Spinal cord (tissue), 10 donors: ENCODE measurements around the gene ADAM19. TPM values are rescaled to one million over a fixed set of nuclear protein-coding genes. Genes with fewer than 3 reads are reported as not detected.
A peak's percentile ranks its signal among the peaks of the same experiment; 100 is the strongest.
"Not testable (repeated sequence)": the region's sequence is repeated elsewhere in the genome, so short reads cannot be mapped to it uniquely, and the experiment has no call there.

Experiments used
- DNase-seq, 6 donors: peaks; one replicate each; pipeline versions ENCODE4 v3.0.0 to v3.0.0-alpha.2; 2013 to 2015; ENCODE audit warnings: low spot score in 6 of 6, low read depth in 4 of 6
- H3K27ac ChIP-seq: one replicate; pipeline ENCODE4 v1.5.1; 2013; ENCODE audit warnings: low read depth, low read length, control low read depth
- H3K27me3 ChIP-seq: one replicate; pipeline ENCODE4 v1.6.1; 2013; ENCODE audit warnings: low read length; ENCODE audit not compliant: control insufficient read depth, insufficient read depth
- H3K36me3 ChIP-seq: one replicate; pipeline ENCODE4 v1.6.1; 2013; ENCODE audit warnings: low read length; ENCODE audit not compliant: control insufficient read depth, insufficient read depth
- H3K4me1 ChIP-seq: one replicate; pipeline ENCODE4 v1.6.1; 2013; ENCODE audit warnings: low read length; ENCODE audit not compliant: control insufficient read depth, insufficient read depth
- H3K4me3 ChIP-seq: one replicate; pipeline ENCODE4 v1.5.1; 2013; ENCODE audit warnings: low read depth, low read length, control low read depth
- H3K9me3 ChIP-seq: one replicate; pipeline ENCODE4 v1.6.1; 2013; ENCODE audit warnings: low read length; ENCODE audit not compliant: control insufficient read depth, insufficient read depth
- WGBS: methylation state at CpG from one replicate; pipeline ENCODE4 v1.1.5; 2013; ENCODE audit warnings: missing lambda C conversion rate; ENCODE audit not compliant: insufficient coverage; 5-methylcytosine and 5-hydroxymethylcytosine counted together
- polyA plus RNA-seq, 2 donors: library from polyadenylated mRNA; unstranded; fragments of 120-200 nt; gene quantifications; one replicate each; pipeline ENCODE4 v1.2.1, GENCODE V29; 2013; ENCODE audit not compliant: insufficient read length in 2 of 2
- total RNA-seq, 2 donors: library from RNA; depleted of rRNA in 1 of 2; stranded (reverse); fragments of 120-200 nt in 1 of 2; fragments of >200 nt in 1 of 2; gene quantifications; one replicate each; pipeline versions ENCODE4 v1.2.3 to v1.2.4, GENCODE V29; 2013 to 2014
- donor health status: healthy.

Gene ADAM19
- total and polyA plus RNA-seq, 4 donors = 11.7 to 16.2 (median 15.8) TPM

DNA sequence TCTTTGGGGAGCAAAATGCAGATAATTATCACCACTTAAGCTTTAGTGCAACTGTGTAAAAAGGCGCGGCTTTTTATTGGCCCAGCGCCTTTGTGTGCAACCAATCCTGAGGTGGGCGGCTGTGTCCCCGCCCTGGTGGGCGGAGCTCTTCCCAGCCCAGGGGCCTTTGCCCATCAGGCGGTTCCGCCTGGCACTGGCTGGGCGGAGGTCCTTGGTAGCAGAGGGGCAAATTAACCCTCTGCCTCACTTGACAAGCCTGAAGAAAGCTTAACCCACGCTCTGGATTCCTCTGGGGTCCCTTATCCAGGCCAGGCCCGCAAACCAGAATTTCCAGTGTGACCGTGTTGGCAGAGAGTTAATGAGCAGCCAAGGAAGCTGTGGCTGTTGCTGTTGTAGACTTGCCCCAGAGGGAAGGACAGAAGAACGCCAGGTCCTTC lies 128.4 kb downstream of the ADAM19 start:
- Histone ChIP-seq H3K9me3 (no peaks in the 10 kb centered on the region), H3K36me3 (no peaks in the 10 kb centered on the region), H3K4me1 (peaks cover 8% of the 10 kb centered on the region), H3K27ac (no peak overlapping the region), H3K4me3 (no peak overlapping the region), H3K27me3 (no peaks in the 10 kb centered on the region)
- no peak for DNase-seq
- 87% methylated on average over 13 of the region's 13 CpGs for WGBS

DNA sequence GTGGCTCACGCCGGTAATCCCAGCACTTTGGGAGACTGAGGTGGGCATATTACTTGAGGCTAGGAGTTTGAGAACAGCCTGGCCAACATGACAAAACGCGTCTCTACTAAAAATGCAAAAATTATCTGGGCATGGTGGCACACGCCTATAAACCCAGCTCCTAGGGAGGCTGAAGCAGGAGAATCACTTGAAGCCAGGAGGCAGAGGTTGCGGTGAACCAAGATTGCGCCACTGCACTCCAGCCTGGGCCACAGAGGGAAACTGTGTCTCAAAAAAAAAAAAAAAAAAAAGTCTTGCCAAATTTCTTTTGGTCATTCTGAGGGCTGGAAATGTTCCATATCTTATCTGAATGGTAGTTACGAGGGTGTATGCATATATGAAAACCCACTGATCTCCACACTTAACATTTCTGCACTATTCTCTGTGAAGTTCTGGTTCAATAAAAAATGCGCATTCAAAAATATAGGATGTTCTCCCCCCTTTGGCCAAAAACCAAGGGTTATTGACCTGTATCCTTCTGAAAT lies 129.1 kb downstream of the ADAM19 start:
- no peaks in the 10 kb centered on the region for H3K9me3 ChIP-seq
- peaks cover 8% of the 10 kb centered on the region for H3K4me1 ChIP-seq
- 95% methylated on average over 5 of the region's 9 CpGs for WGBS
- H3K27ac ChIP-seq = no peak overlapping the region
- H3K4me3 ChIP-seq = no peak overlapping the region
- no peaks in the 10 kb centered on the region for H3K36me3 ChIP-seq
- no peaks in the 10 kb centered on the region for H3K27me3 ChIP-seq
- no peak for DNase-seq

DNA sequence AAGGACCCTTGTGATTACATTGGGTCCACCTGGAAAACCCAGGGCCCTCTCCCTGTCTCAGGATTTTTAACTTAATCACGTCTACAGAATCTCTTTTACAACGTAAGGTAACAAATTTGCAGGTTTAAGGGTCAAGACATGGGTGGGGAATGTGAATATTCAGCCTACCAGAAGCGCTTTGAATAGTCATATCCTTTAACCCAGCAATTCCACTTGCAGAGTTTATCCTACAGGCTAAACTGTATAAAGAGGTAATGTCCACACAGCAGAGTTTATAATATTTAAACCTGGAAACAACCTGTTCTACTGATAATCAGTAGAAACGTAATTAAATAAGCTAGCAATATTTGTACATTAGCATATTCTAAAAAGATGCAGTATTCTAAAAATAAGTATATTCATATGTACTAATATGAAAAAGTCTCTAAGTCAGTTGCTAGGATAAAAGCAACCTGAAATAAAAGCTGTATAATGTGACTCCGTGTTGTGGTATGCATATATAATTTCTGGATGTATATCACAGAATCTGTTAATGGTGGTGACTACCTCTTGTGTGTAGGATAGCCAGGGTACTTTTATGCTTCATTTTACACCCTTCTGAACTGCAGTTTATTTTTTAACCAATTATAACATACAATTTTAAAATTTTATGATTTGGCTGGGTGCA lies 129.7 kb downstream of the ADAM19 start:
- H3K4me3 ChIP-seq = no peak overlapping the region
- DNase-seq = no peak
- no peaks in the 10 kb centered on the region for H3K27me3 ChIP-seq
- no peaks in the 10 kb centered on the region for H3K36me3 ChIP-seq
- H3K27ac ChIP-seq = no peak overlapping the region
- H3K9me3 ChIP-seq = no peaks in the 10 kb centered on the region
- WGBS = no CpG with 5 or more reads among the region's 5 CpGs
- H3K4me1 ChIP-seq = peaks cover 8% of the 10 kb centered on the region

DNA sequence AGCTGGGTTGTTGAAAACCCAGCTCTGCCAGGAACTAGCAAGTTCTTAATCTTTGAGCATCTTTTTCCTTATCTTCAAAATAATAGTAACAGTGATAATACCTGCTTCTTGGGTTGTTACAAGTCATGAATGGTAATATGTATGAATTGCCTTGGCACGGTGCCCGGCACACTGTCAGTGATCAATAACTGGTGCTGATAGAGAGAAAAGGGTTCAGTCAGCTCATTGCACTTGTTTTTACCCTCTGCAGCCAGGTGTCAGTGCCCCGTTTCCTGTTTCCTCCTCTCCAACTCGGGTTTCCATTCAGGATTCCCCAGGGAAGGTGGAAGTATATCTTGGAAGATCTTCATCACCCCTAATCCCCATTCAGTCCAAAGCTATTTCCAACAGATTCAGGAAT lies 131.4 kb downstream of the ADAM19 start:
- peaks cover 6% of the 10 kb centered on the region for H3K4me1 ChIP-seq
- H3K36me3 ChIP-seq = no peaks in the 10 kb centered on the region
- WGBS = no CpG with 5 or more reads among the region's 4 CpGs
- H3K27me3 ChIP-seq = no peaks in the 10 kb centered on the region
- no peak overlapping the region for H3K27ac ChIP-seq
- peak in 1 of 6 donors; percentile 15 for DNase-seq
- no peaks in the 10 kb centered on the region for H3K9me3 ChIP-seq
- no peak overlapping the region for H3K4me3 ChIP-seq

DNA sequence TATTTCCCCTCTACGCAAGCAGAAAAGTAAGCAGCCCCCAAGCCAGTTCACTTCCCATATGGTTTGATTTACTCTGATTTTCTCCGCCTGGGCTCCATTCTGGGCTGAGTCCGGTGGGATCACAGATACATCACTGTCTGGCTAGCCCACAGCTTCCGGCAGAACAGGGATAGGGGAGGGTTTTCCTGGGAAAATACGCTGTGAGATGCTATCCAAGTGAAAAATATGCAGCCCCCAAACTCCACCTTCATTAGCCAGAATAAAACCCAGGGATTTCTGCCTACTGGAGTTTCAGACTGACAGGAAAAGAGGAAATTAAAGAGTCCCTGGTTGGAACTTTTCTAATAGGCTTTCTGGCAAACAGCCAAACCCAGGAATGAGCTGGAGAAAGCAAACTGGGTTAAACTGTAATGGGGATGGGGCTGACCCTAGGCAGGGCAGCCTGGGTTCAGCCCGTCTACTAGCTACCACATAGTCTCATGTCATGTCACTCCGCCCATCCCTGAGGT lies 132.5 kb downstream of the ADAM19 start:
- H3K36me3 ChIP-seq = no peaks in the 10 kb centered on the region
- H3K4me1 ChIP-seq = peaks cover 6% of the 10 kb centered on the region
- 67% methylated on average over 2 of the region's 7 CpGs for WGBS
- H3K9me3 ChIP-seq = no peaks in the 10 kb centered on the region
- peak in 2 of 6 donors; percentile 54 to 79 for DNase-seq
- H3K27ac ChIP-seq = no peak overlapping the region
- H3K27me3 ChIP-seq = no peaks in the 10 kb centered on the region
- H3K4me3 ChIP-seq = no peak overlapping the region

DNA sequence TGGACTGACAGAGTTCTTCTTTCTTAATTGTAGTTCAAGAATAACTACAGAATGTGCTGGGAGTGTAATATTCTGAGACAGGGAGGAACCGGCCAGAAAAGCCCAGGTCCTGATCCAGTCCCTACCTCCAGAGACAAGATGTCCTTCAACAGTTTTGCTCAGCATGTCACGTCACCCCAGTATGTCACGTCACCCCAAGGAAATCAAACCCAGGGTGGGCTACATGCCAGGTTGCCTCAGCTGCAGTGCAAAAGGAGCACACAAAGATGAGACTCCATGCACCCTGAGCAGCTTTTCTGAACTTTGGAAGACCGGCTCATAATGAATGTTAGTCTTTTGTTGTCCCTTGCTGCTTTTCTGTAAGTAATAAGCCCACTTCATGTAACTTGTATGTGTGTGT lies 141.5 kb downstream of the ADAM19 start:
- H3K4me1 ChIP-seq = no peaks in the 10 kb centered on the region
- no peak overlapping the region for H3K4me3 ChIP-seq
- H3K9me3 ChIP-seq = no peaks in the 10 kb centered on the region
- 96% methylated on average over 2 of the region's 4 CpGs for WGBS
- no peak for DNase-seq
- H3K27me3 ChIP-seq = no peaks in the 10 kb centered on the region
- no peak overlapping the region for H3K27ac ChIP-seq
- H3K36me3 ChIP-seq = no peaks in the 10 kb centered on the region

DNA sequence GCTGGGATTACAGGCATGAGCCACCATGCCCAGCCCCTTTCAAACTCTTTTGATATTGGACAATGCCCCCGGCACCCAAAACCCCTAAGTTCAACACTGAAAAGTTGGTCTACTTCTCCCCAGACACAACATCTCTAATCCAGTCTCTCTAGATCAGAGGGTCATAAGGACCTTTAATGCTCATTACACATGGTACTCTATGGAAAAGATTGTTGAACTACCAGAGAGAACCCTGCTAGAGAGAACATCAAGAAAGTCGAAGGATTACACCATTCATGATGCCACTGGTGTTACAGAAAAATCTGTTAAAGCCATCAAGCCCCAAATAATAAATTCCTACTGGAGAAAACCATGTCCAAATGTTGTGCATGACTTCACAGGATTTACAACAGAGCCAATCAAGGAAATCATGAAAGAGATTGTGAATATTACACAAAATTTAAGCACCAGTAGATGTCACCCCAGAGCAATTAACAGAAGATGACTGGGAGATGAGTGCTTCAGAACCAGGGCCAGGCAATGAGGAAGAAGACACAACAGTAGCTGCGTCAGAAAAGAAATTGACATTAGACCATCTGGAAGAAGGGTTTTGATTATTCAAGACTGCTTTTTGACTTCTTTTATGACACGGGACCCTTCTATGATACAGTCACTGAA lies 143.9 kb downstream of the ADAM19 start:
- H3K27ac ChIP-seq = no peak overlapping the region
- H3K36me3 ChIP-seq = no peaks in the 10 kb centered on the region
- peak in 3 of 6 donors; percentile 48 to 88 (median 84) for DNase-seq
- no peaks in the 10 kb centered on the region for H3K9me3 ChIP-seq
- WGBS = 53% methylated on average over 2 of the region's 4 CpGs
- H3K4me3 ChIP-seq = no peak overlapping the region
- no peaks in the 10 kb centered on the region for H3K27me3 ChIP-seq
- no peaks in the 10 kb centered on the region for H3K4me1 ChIP-seq

DNA sequence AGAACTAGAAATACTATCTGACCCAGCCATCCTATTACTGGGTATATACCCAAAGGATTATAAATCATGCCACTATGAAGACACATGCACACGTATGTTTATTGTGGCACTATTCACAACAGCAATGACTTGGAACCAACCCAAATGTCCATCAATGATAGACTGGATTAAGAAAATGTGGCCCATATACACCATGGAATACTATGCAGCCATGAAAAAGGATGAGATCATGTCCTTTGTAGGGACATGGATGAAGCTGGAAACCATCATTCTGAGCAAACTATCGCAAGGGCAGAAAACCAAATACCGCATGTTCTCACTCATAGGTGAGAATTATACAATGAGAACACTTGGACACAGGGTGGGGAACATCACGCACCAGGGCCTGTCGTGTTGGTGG lies 145.7 kb downstream of the ADAM19 start:
- H3K27ac ChIP-seq, DNase-seq, H3K27me3 ChIP-seq, H3K4me3 ChIP-seq, H3K9me3 ChIP-seq, H3K36me3 ChIP-seq, H3K4me1 ChIP-seq: not testable (repeated sequence)
- WGBS = 94% methylated on average over 2 of the region's 5 CpGs
